K562 (cell line): ENCODE results near the gene BCAN. TPM values are rescaled to one million over a fixed set of nuclear protein-coding genes. Genes with fewer than 3 reads are reported as not detected.

ENCODE experiments used
- ASH1L ChIP-seq: fragments of 450-650 bp; IDR thresholded peaks from 2 replicates; pipeline ENCODE4 v1.6.1; 2018; ENCODE audit warnings: borderline replicate concordance, mild to moderate bottlenecking, low read depth; ENCODE audit not compliant: partially characterized antibody
- BCOR ChIP-seq: fragments of 450-650 bp; IDR thresholded peaks from 2 replicates; pipeline ENCODE4 v1.6.1; 2016
- CHCHD3 ChIP-seq: fragments of 250-450 bp; sonication (Bioruptor Pico); IDR thresholded peaks from 2 replicates; pipeline ENCODE4 v2.1.2; 2022; ENCODE audit warnings: mild to moderate bottlenecking
- HMG20B ChIP-seq: fragments of 250-450 bp; sonication (Bioruptor Pico); IDR thresholded peaks from 2 replicates; pipeline ENCODE4 v1.5.0; 2021; ENCODE audit warnings: mild to moderate bottlenecking
- HNRNPLL ChIP-seq: fragments of 200-400 bp; formaldehyde crosslinking; IDR thresholded peaks from 2 replicates; pipeline ENCODE4 v1.6.1; 2017; ENCODE audit warnings: low read length, low read depth, mild to moderate bottlenecking; ENCODE audit not compliant: poor library complexity, severe bottlenecking
- JUND ChIP-seq, 2 experiments: IDR thresholded peaks; 2 replicates in 1 of 2; 3 replicates in 1 of 2; pipeline ENCODE4 v1.6.1; 2011; ENCODE audit warnings: borderline replicate concordance in 2 of 2, low read depth in 2 of 2, low read length in 2 of 2, improper control_type of control experiment in 1 of 2, missing biosample characterization in 1 of 2, missing genetic modification characterization in 1 of 2, missing genetic modification reagents in 1 of 2
- MTA2 ChIP-seq: fragments of 450-650 bp; IDR thresholded peaks from 2 replicates; pipeline ENCODE4 v1.6.1; 2016; ENCODE audit warnings: low read depth
- NBN ChIP-seq: fragments of 450-650 bp; IDR thresholded peaks from 2 replicates; pipeline ENCODE4 v1.6.1; 2016; ENCODE audit warnings: low read depth, mild to moderate bottlenecking
- NEUROD1 ChIP-seq: fragments of 150-350 bp; IDR thresholded peaks from 2 replicates; pipeline ENCODE4 v1.6.1; 2014; ENCODE audit warnings: borderline replicate concordance, low read length, low read depth; ENCODE audit not compliant: partially characterized antibody
- OTX1 ChIP-seq: fragments of 450-650 bp; formaldehyde crosslinking; IDR thresholded peaks from 2 replicates; pipeline ENCODE4 v1.4.0; 2022; ENCODE audit warnings: mild to moderate bottlenecking
- PML ChIP-seq: IDR thresholded peaks from 2 replicates; pipeline ENCODE4 v1.6.1; 2012; ENCODE audit warnings: low read length, inconsistent platforms
- PTBP1 ChIP-seq: fragments of 200-400 bp; formaldehyde crosslinking; IDR thresholded peaks from 2 replicates; pipeline ENCODE4 v1.6.1; 2017; ENCODE audit warnings: low read depth, low read length
- PTTG1 ChIP-seq: fragments of 450-650 bp; IDR thresholded peaks from 2 replicates; pipeline ENCODE4 v1.6.1; 2016; ENCODE audit warnings: low read depth, mild to moderate bottlenecking, missing genetic modification characterization, missing compliant biosample characterization
- SMAD1 ChIP-seq: fragments of 150-350 bp; IDR thresholded peaks from 2 replicates; pipeline ENCODE4 v1.6.1; 2014; ENCODE audit warnings: low read length, low read depth; ENCODE audit not compliant: partially characterized antibody
- SMARCC2 ChIP-seq: fragments of 450-650 bp; IDR thresholded peaks from 2 replicates; pipeline ENCODE4 v1.6.1; 2017; ENCODE audit warnings: antibody characterized with exemption, moderate library complexity, mild to moderate bottlenecking, low read depth
- TARDBP ChIP-seq: fragments of 450-650 bp; IDR thresholded peaks from 2 replicates; pipeline ENCODE4 v1.6.1; 2016
- polyA plus RNA-seq, 8 experiments: library from polyadenylated mRNA; depleted of rRNA in 4 of 8; stranded (reverse) in 5 of 8; unstranded in 3 of 8; fragments of >200 nt; fragmentation: Nextera tagmentation in 2 of 8; fragmentation: Illumina TruSeq in 1 of 8; extraction: Ambion mirVana in 2 of 8; extraction: Trizol in 1 of 8; gene quantifications; 2 replicates each; pipeline versions ENCODE4 v1.2.1 to v1.2.3, GENCODE V29; 2011 to 2014; ENCODE audit warnings: inconsistent platforms in 1 of 8, missing spikeins in 1 of 8
- total RNA-seq, 7 experiments: library from RNA; depleted of rRNA in 6 of 7; stranded (reverse); fragments of >200 nt in 6 of 7; fragmentation: Illumina TruSeq in 2 of 7; extraction: Trizol in 2 of 7; gene quantifications; 2 replicates each; pipeline versions ENCODE4 v1.2.1 to v1.2.3, GENCODE V29; 2011 to 2021; ENCODE audit warnings: low replicate concordance in 1 of 7
- TF ChIP-seq, protein P1 (sequence below), 2 experiments: fragments of 450-650 bp; IDR thresholded peaks; 2 replicates each; pipeline ENCODE4 v1.6.1; 2018; ENCODE audit warnings: mild to moderate bottlenecking in 2 of 2, low read depth in 1 of 2; ENCODE audit not compliant: partially characterized antibody in 2 of 2
- TF ChIP-seq, protein P2 (sequence below): fragments of 450-650 bp; formaldehyde crosslinking; IDR thresholded peaks from 2 replicates; pipeline ENCODE4 v1.4.0; 2020; ENCODE audit warnings: mild to moderate bottlenecking, moderate library complexity
- TF ChIP-seq, protein P3 (sequence below): fragments of 450-650 bp; IDR thresholded peaks from 2 replicates; pipeline ENCODE4 v1.6.1; 2016; ENCODE audit warnings: low read depth, mild to moderate bottlenecking, moderate library complexity
- TF ChIP-seq, protein P4 (sequence below): fragments of 200-800 bp; sonication (Bioruptor generic); IDR thresholded peaks from 2 replicates; pipeline ENCODE4 v1.6.1; 2017; ENCODE audit warnings: missing genetic modification characterization, missing compliant biosample characterization

BCAN gene
- total and polyA plus RNA-seq, 9 of the 15 experiments (the other 6 are each of a cell fraction or from before 2014, with no cell fraction given), result 0.04 to 0.33 (median 0.14) TPM; not detected in 5

DNA sequence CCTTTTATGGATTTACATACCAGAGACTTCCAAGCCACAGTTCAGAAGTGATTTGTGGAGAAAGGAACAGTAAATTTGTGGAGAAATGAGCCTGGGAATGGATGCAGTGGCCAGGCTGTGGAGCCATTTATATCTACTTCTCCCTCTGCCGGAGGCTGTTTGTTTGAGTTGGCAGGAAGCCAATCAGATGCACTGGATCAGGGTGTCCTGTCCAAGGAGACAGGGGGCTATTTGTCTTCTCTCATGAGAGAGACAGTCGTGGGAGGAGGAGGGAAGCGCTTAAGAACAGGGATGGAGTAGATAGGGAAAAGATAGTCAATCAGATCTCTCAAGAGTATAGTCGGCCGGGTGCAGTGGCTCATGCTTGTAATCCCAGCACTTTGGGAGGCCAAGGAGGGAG is 25.5 kb upstream of the BCAN start (continued):
- TF ChIP-seq, protein P1, sequence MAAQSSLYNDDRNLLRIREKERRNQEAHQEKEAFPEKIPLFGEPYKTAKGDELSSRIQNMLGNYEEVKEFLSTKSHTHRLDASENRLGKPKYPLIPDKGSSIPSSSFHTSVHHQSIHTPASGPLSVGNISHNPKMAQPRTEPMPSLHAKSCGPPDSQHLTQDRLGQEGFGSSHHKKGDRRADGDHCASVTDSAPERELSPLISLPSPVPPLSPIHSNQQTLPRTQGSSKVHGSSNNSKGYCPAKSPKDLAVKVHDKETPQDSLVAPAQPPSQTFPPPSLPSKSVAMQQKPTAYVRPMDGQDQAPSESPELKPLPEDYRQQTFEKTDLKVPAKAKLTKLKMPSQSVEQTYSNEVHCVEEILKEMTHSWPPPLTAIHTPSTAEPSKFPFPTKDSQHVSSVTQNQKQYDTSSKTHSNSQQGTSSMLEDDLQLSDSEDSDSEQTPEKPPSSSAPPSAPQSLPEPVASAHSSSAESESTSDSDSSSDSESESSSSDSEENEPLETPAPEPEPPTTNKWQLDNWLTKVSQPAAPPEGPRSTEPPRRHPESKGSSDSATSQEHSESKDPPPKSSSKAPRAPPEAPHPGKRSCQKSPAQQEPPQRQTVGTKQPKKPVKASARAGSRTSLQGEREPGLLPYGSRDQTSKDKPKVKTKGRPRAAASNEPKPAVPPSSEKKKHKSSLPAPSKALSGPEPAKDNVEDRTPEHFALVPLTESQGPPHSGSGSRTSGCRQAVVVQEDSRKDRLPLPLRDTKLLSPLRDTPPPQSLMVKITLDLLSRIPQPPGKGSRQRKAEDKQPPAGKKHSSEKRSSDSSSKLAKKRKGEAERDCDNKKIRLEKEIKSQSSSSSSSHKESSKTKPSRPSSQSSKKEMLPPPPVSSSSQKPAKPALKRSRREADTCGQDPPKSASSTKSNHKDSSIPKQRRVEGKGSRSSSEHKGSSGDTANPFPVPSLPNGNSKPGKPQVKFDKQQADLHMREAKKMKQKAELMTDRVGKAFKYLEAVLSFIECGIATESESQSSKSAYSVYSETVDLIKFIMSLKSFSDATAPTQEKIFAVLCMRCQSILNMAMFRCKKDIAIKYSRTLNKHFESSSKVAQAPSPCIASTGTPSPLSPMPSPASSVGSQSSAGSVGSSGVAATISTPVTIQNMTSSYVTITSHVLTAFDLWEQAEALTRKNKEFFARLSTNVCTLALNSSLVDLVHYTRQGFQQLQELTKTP (IDR thresholded peaks at IDR 0.05; ENCODE audit: low read depth in 1 of 2, partially characterized antibody in 2 of 2), result peak in 1 of 2 experiments; percentile 50
- TF ChIP-seq NBN, result peak; percentile 95; the same call in 1 of the 2 replicates
- peak; percentile 79 for TF ChIP-seq SMARCC2
- no peak for TF ChIP-seq HMG20B
- peak; percentile 99 for TF ChIP-seq SMAD1
- TF ChIP-seq, protein P2, sequence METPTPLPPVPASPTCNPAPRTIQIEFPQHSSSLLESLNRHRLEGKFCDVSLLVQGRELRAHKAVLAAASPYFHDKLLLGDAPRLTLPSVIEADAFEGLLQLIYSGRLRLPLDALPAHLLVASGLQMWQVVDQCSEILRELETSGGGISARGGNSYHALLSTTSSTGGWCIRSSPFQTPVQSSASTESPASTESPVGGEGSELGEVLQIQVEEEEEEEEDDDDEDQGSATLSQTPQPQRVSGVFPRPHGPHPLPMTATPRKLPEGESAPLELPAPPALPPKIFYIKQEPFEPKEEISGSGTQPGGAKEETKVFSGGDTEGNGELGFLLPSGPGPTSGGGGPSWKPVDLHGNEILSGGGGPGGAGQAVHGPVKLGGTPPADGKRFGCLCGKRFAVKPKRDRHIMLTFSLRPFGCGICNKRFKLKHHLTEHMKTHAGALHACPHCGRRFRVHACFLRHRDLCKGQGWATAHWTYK (CRISPR knock-in tag), result peak; percentile 32; the same call in 1 of the 2 replicates
- no peak for TF ChIP-seq PTBP1
- no peak for TF ChIP-seq CHCHD3 (CRISPR knock-in tag)
- TF ChIP-seq OTX1, result peak; percentile 86; the same call in 1 of the 2 replicates
- peak; percentile 75 for TF ChIP-seq JUND (IDR thresholded peaks at IDR 0.05; ENCODE audit: borderline replicate concordance, low read depth, low read length)
- peak; percentile 60; the same call in 2 of the 3 replicates for TF ChIP-seq JUND (tag; IDR thresholded peaks at IDR 0.05; ENCODE audit: borderline replicate concordance, low read depth, low read length)
- peak; percentile 76 for TF ChIP-seq MTA2
- no peak for TF ChIP-seq PTTG1 (tag)
- peak; percentile 22 for TF ChIP-seq HNRNPLL
- peak; percentile 39; the same call in 1 of the 2 replicates for TF ChIP-seq TARDBP
- no peak for TF ChIP-seq ASH1L
- TF ChIP-seq BCOR, result peak; percentile 91
- peak; percentile 59 for TF ChIP-seq PML
- TF ChIP-seq, protein P3, sequence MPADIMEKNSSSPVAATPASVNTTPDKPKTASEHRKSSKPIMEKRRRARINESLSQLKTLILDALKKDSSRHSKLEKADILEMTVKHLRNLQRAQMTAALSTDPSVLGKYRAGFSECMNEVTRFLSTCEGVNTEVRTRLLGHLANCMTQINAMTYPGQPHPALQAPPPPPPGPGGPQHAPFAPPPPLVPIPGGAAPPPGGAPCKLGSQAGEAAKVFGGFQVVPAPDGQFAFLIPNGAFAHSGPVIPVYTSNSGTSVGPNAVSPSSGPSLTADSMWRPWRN, result peak; percentile 95
- TF ChIP-seq NEUROD1, result peak; percentile 79
- TF ChIP-seq, protein P4, sequence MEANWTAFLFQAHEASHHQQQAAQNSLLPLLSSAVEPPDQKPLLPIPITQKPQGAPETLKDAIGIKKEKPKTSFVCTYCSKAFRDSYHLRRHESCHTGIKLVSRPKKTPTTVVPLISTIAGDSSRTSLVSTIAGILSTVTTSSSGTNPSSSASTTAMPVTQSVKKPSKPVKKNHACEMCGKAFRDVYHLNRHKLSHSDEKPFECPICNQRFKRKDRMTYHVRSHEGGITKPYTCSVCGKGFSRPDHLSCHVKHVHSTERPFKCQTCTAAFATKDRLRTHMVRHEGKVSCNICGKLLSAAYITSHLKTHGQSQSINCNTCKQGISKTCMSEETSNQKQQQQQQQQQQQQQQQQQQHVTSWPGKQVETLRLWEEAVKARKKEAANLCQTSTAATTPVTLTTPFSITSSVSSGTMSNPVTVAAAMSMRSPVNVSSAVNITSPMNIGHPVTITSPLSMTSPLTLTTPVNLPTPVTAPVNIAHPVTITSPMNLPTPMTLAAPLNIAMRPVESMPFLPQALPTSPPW (CRISPR knock-in tag), result peak; percentile 68; the same call in 1 of the 2 replicates
